ENCODE results near the gene CABP1.
"Not testable (repeated sequence)": the region's sequence is repeated elsewhere in the genome, so short reads cannot be mapped to it uniquely, and the experiment has no call there.

Gene CABP1

GRCh38 chr12:120663741-120664140, 23.3 kb downstream of the CABP1 start:
- in situ Hi-C loops (cut with MboI; ENCODE audit: low sequenced_read_pairs) = no loop called here

DNA sequence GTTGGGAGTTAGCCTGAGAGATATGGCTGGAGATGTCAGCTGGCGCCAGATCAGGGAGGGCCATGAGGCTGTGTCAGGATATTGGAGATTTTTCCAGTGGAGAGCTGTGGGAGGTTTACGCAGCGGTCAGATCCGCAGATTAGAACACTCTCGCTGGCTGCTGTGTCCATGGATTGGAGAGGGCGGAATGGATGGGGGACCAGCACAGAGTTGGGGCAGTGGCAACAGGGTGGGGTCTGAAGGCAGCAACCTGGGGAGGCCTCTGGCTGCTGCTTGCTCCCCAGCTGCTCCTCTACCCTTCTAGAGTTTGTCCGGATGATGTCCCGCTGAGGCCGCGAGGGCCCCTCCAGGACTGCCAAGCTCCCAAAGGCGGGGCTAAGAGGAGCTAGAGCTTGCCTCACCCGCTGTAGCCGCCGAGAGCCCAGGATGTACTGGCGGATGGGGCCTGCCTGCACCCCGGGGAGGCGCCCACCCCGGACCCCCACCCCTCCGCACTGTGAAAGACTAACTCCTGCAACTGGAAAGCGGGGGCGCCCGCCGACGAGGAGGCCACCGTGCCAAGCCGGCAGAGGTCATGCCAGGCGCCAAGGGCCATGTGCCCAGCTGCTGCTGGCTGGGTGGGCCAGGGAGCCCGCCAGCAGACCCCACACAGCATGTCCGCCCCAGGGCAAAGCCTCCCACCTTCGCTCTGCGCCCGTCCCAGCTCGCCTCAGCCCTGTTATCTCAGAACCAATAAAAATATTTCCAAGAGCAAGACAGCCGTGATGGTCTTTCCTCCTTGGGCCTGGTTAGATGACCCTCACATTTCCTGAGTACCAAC, 26.4 kb downstream of the CABP1 start:
- in situ Hi-C loops (cut with MboI; ENCODE audit: low sequenced_read_pairs) = no loop called here

- in situ Hi-C loops (cut with MboI; ENCODE audit: low sequenced_read_pairs) = no loop called here
Measured at GRCh38 chr12:120668091-120668867, 27.9 kb downstream of the CABP1 start.

- in situ Hi-C loops (cut with MboI; ENCODE audit: low sequenced_read_pairs) = no loop called here
Measured at GRCh38 chr12:120668868-120669840, 28.7 kb downstream of the CABP1 start.

DNA sequence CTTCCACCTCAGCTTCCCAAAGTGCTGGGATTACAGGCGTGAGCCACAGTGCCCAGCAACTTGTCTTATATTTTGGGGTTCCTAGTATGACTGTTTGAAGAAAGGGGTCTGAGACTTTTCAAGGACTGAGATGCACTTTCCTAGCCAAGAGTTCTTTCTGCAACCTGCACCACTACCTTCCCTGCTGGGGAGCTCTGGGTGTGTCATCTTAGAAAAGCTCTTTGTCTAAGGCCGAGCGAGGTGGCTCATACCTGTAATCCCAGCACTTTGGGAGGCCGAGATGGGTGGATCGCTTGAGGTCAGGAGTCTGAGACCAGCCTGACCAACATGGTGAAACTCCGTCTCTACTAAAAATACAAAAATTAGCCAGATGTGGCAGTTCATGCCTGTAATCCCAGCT, 29.8 kb downstream of the CABP1 start:
- in situ Hi-C loops (cut with MboI; ENCODE audit: low sequenced_read_pairs) = not testable (repeated sequence)

GRCh38 chr12:120670667-120671066, 30.2 kb downstream of the CABP1 start:
- in situ Hi-C loops (cut with MboI; ENCODE audit: low sequenced_read_pairs) = no loop called here

DNA sequence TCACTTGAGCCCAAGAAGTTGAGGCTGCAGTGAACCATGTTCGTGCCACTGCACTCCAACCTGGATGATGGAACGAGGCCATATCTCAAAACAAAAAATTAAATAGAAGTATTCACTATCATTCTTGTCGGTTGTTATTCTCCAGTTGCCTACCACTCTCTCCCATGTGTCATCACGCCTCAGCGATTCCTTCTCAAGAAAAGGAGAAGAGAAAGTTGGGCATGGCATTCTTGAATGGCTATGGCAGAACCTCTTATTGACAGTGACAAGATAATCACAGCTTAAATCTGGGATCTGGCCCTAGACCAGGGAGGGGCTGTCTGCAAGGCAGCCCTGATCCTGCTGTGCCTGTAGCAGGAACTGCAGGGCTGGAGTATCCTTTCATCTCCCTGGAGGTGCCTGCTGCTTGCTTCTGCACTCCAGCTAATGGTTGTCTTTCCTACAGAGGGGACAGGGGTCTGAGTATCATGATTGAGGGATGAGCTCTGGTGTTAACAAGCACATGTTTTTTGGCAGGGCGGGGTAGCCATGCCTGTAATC, 33.7 kb downstream of the CABP1 start:
- in situ Hi-C loops (cut with MboI; ENCODE audit: low sequenced_read_pairs) = no loop called here

DNA sequence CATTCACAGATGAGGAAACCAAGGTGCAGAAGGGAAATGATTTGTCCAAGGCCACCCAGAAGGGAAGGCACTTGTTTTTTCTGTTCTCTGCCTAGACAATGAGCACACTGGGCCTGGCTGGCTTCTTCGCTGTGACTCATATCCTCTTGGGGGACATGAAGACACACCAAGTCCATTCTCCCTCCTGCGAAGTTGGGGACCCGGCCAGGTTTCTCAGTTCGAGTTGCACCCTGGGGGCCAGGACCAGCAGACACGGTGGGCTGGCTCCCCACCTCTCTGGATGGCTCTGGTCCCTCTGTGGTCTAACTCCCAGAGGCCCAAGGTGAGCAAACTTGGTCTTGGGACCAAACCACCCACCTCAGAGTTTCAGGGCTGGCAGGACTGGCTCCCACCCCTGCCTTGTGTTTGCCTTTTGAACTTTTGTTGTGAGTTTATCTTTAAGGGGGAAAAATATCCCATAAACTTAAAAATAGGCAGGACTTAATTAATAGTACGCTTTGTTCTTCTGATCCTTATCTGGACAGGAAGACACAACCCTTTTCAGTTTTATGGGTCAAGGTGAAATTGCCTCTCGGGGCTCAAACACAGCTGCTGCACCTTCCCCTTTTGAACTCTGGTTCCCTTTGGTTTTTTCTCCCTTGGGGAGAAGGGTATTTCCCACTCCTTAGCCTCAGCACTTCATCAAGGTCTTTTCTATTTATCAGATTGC, 37.5 kb downstream of the CABP1 start:
- in situ Hi-C loops (cut with MboI; ENCODE audit: low sequenced_read_pairs) = no loop called here

- in situ Hi-C loops (cut with MboI; ENCODE audit: low sequenced_read_pairs) = no loop called here
Measured at GRCh38 chr12:120678572-120678971, 38.1 kb downstream of the CABP1 start.

GRCh38 chr12:120680165-120680738, 39.8 kb downstream of the CABP1 start:
- in situ Hi-C loops (cut with MboI; ENCODE audit: low sequenced_read_pairs) = no loop called here

- in situ Hi-C loops (cut with MboI; ENCODE audit: low sequenced_read_pairs) = no loop called here
Measured at GRCh38 chr12:120684523-120684932, 44.1 kb downstream of the CABP1 start.

DNA sequence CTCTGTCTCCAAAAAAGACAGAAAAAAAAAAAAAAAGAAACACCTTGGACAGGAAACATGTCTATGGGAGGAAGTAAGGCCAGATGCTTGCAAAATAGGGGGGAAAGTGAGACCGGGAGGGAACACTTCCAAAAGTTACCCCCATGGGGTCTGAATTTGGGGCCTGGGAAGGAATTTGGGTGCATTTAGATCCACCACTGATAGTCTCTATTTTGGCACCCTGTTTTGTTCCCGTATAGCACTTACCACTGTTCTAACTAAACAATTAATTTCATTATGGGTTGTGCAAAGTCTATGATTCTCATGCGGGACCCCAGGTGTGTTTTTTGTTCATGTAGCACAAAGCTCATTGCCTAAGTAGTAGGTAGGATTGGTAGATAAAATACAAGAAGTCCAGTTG, 45.1 kb downstream of the CABP1 start:
- in situ Hi-C loops (cut with MboI; ENCODE audit: low sequenced_read_pairs) = no loop called here

DNA sequence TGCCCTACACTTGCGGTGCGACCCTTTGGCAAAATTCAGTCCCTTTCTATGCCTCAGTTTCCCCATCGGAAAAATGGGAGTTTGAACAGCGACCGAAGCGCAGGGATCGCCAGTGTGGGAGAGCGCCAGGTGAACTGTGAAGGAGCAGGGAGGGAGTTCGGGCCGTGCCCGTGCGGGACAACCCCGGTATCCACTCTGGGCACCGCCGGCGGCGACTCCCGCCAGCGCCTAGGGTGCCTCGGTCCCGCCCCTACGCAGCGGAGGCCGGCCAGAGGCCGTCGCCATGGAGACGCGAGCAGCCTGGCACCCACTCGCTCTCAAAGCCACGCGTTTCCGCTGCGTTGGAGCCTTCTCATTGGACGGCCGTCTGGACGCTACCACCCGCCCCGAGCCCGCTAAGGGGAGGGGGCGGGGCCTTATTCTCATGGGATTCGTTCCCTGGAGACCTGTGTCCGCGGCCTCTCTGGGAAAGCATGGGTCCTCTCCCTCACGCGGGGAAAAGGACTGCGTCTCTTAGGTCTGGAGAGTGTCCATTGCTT, 45.8 kb downstream of the CABP1 start:
- in situ Hi-C loops (cut with MboI; ENCODE audit: low sequenced_read_pairs) = no loop called here

DNA sequence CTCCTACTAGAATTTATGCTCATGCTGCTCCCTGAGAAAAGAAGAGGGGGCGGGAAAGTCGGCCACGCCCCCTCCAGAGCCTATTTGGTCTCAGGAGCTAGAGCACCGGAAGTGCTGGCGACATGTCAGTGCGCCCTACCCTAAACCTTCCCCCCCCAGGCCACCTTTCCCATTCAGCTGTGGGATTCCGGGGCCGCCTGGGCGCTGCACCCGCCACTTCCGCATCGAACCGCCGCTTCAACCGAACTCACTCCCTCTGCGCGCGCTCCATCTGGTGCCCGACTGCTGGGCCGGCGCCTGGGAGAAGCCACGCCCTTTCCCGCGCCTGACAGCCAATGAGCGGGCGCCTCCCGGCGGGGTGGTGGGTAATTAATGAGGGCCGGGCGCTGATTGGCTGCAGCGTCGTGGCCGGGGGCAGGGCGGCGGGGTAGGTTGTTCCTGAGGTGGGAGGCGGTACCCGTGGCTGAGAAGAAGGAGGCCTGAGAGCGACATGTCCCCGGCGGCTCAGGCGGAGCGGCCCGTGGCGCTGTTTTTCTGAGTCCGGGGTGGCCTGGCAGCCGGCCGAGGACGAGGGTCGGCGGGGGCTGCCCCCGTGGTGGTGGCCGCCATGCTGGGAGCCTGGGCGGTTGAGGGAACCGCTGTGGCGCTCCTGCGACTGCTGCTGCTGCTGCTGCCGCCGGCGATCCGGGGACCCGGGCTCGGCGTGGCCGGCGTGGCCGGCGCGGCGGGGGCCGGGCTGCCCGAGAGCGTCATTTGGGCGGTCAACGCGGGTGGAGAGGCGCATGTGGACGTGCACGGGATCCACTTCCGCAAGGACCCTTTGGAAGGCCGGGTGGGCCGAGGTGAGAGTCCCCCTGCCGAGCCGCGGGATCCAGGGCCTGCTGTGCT, 46.5 kb downstream of the CABP1 start, which contains the start of gene MLEC:
Gene MLEC, plus strand, starts transcription at position 460 of the 888 bp plus-strand sequence. Its CDS starts 148 bp downstream, at position 608.
- in situ Hi-C loops (cut with MboI; ENCODE audit: low sequenced_read_pairs) = no loop called here

GRCh38 chr12:120687578-120688289, 47.3 kb downstream of the CABP1 start:
- in situ Hi-C loops (cut with MboI; ENCODE audit: low sequenced_read_pairs) = no loop called here

DNA sequence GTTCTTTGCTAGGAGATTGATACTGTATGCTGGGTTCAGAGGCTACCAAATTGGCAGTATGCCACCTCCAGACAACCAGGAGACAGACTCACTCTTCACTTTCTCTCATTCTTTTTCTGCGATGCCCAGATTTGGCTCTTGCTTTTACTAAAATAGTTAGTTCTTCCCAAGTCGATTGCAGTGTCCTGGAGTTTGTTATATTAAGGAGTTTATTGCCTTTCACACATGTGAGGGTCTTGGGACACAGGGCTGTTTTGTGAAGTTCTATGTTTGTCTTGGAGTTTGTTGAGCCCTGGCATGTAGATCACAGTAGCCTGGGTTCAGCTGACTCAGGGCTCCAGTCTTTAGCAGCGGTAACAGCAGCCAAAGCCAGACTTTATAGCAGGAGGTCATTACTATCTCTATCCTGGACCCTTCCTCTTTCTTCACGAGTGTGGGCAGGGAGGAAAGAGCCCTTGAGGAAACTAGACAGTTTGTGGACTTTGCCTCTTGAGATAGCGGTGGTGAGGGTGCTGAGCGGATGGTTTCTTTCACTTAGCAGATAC, 48.2 kb downstream of the CABP1 start:
- in situ Hi-C loops (cut with MboI; ENCODE audit: low sequenced_read_pairs) = no loop called here

DNA sequence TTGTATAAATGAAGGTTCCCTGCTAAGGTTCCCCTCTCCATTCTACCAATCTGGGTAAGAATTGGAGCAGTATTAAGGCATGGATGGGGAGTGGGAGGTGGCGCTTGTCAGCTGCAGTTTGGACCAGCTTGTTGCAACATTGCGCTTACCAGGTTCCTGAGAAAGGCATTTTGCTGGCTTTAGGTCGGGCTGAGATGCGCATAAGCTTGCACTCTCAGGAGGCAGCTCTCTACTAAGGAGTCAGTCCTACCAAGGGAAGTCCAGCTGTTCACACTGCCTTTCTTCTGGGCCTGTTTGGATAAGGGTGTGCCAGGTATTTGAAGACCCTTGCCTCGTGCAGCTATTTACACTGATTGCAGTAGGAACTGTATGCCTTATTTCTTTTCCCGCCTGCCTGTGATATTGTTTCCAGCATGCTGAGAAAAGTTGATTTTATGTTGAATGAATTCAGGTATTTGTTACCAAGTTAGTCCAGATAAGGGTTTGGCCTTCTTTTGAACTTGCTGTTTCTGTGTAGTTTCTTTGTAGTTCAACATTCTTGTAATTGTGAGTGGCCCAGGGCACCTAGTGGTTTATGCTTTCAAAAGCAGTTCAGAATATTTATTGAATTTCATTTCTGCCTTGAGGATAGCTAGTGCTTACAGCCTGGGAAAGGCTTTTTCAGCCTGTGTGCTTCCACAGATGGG, 49.1 kb downstream of the CABP1 start:
- in situ Hi-C loops (cut with MboI; ENCODE audit: low sequenced_read_pairs) = no loop called here

Measured in HL-60/S4 treated with phorbol 12-myristate 13-acetate at 8.2 ng/mL for 4 days and 3 days (cell line).